Esophagus mucosa (tissue), 1 donor: ENCODE results near the gene DIS3L2. TPM values are rescaled to one million over a fixed set of nuclear protein-coding genes. Genes with fewer than 3 reads are reported as not detected.
A peak's percentile ranks its signal among the peaks of the same experiment; 100 is the strongest.
"Not testable (repeated sequence)": the region's sequence is repeated elsewhere in the genome, so short reads cannot be mapped to it uniquely, and the experiment has no call there.

Source experiments
- ATAC-seq: fragments of 200-7000 bp; cut with Tn5 transposase; one replicate; pipeline ENCODE4 v1.9.1; 2020
- total RNA-seq: library from RNA; stranded (reverse); gene quantifications from one replicate; pipeline ENCODE4 v1.2.4, GENCODE V29; 2023
- donor health status: DM: yes; HTN: yes; CAD: no.

Gene DIS3L2
- total RNA-seq, 1 donor from 2014 or later = 25.0 TPM

- ATAC-seq = no peak
Measured at GRCh38 chr2:232117413-232117812, 155.9 kb downstream of the DIS3L2 start.

GRCh38 chr2:232120911-232121310, 159.4 kb downstream of the DIS3L2 start:
- ATAC-seq = no peak

DNA sequence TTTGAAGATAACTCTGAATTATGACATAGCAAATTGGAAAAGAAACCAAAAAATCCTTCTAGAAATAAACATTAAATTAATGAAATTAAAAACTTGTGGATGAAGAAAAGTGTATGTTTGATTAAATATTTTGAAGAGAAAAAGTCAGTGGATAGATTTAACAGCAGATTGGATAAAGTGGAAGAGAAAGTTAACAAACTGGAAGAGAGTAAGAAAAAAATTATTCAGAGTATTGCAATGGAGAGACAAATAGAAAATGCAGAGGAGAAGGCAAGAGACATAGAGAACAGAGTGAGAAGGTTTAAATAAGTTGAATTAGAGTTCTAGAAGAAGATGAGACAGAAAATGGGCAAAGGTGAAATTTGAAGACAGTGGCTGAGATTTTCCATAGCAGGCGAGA, 162.8 kb downstream of the DIS3L2 start:
- no peak for ATAC-seq

GRCh38 chr2:232126301-232127099, 165.0 kb downstream of the DIS3L2 start:
- no peak for ATAC-seq

GRCh38 chr2:232129483-232129882, 168.0 kb downstream of the DIS3L2 start:
- ATAC-seq = no peak

DNA sequence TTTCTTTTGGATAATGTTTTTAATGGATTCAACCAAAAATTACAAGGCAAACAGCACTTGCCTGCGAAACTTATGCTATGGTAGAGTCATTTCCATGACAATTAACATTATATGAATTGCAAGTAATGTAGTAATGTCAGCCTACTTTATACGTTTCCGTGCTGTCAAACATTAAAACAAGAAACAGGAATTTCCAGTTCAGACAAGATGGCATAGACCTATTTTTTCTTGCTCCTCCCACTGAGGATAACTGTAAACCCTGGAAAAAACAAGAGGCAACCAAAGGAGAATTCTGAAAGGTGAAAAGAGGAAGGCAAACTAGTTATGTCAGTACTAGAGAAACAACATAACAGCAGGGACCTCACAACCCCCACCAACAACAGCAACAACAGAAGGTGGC, 170.7 kb downstream of the DIS3L2 start:
- peak; percentile 78 for ATAC-seq

- no peak for ATAC-seq
Measured at GRCh38 chr2:232133078-232133477, 171.6 kb downstream of the DIS3L2 start.

GRCh38 chr2:232134939-232135338, 173.4 kb downstream of the DIS3L2 start:
- no peak for ATAC-seq

DNA sequence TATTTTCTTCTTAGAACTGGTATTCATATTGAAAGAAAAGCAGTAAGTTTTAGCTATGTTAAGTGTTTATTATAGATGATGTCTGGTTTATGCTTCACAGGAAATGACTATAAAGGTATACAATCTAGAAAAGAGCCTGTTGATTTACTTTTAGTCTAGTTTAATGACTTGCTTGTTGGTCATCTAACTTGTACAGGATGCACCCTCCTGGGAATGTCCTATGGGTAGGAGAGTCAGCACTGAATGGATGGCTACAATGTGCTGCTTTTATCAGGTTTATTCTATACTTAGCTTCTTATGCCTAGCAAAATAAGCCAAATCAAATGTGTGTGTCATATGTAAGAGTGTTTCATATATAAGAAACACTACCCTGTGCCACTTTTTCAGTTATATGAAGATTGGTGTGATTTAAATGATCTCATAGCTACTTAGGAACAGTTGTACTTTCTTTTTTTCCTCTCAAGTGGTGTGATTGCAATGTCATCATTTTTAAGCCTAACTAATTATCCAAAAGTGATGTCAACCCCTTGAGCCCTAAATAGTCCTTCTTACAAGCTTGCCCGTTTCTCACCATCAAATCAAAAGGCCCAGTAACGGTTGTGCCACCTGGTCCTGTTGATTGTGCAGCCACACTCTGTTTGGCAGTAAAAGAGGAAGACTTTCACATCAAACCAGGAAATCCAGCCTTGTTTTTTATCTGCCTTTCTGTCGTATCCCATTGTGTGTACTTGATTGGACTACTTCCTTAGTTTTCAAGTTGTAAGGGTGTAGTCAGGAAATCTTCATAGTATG, 176.0 kb downstream of the DIS3L2 start:
- ATAC-seq = no peak

- ATAC-seq = no peak
Measured at GRCh38 chr2:232138441-232138840, 176.9 kb downstream of the DIS3L2 start.

DNA sequence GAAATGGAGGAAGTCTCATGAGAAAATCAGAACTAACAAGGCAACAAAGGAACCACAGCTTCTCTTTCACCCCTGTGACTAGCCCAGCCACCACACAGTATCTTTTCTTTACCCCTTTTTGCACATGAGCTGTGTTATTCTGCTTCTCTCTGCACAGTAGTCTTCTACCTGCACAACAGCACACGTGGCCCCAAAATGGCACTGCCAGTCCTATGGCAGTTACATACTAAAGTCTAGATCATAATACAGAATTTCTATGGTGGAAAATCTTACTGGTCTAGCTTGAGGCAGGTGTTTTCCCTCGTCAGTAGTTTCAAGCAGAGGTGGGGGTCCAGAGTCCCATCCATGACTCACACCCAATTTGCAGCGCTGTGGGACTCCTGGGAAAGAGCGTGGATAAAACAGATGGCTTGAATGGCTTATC, 177.7 kb downstream of the DIS3L2 start:
- no peak for ATAC-seq

DNA sequence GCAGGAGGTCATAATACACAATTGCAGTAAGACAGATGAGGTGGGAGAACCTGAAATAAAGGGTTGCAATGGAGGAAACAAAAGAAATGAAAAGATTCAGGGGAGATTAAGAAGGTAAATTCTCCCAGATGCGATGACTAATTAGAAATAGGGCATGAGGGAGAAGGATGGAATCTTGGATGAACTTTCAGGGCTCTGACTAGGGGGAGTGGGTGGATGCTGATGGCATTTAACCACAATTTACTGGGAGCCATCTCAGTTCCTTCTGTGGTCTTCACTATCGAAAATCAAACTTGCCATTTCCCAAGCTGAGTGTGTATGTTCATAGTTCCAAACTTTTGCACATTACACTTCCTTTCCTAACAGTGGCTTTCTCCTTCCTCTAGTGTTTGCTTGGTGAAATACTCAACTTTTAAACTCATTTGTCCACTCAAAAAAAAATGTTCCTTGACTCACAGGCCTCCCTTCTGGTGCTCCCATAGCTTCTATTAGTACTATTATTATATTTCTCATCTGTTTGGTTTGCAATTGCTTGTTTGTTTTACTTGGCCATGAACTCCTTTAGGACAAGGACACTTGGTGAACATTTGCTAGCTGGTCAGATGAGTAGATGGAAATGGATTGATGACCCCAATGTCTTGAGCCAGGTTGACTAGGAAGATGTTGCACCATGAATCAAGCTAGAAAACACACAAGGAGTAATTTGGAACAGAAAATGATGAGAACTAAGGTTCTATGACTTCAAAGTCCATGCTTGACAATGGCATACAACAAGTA, 178.5 kb downstream of the DIS3L2 start:
- no peak for ATAC-seq

GRCh38 chr2:232141591-232141990, 180.1 kb downstream of the DIS3L2 start:
- ATAC-seq = no peak

GRCh38 chr2:232142049-232142448, 180.5 kb downstream of the DIS3L2 start:
- peak; percentile 50 for ATAC-seq

DNA sequence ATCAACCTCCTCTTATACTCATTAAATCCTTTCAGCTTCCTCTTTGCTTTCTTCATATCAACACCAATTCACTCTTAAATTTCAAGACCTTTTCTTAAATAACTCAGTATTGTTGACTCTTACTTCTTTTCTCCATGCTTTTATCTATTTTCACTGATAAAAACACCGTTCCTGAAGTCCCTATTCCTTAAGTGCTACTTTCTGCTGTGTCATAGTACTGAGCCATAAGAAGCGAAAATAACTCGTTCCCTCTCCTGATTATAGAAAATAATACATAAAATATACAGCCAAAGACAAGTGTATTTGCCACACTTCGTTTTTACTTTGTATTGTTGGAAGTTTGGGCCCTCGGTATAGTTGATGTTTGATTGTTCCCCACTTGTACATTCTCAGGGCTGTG, 181.0 kb downstream of the DIS3L2 start:
- no peak for ATAC-seq

- ATAC-seq = no peak
Measured at GRCh38 chr2:232146294-232146693, 184.8 kb downstream of the DIS3L2 start.

DNA sequence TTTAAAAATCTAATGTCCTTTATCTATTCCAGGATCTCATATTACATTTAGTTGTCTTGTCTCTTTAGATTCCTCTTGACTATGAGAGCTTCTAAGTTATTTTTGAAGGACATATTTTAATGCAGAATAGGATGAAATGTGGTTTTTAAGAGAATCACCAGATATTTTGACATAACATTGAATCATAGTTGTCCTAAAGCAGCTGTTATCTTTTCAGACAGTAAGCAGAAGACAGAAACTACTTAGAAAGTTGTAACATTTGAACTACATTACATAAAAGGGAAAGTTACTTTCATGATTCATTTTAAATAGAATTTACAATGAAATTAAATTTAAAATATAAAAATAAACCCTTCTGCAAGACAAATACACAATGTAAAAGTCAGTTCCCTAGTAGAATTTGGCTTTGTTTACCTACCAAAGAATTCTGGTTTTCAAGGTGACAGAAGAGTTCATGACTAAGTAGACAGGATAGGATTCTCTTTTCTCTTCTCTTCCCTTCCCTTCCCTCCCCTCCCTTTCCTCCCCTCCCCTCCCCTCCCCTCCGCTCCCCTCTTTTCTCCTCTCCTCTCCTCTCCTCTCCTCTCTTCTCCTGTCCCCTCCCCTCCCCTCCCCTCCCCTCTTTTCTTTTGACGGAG, 186.0 kb downstream of the DIS3L2 start:
- ATAC-seq = no peak

GRCh38 chr2:232162187-232162586, 200.7 kb downstream of the DIS3L2 start:
- no peak for ATAC-seq

- ATAC-seq = no peak
Measured at GRCh38 chr2:232170396-232170795, 208.9 kb downstream of the DIS3L2 start.

DNA sequence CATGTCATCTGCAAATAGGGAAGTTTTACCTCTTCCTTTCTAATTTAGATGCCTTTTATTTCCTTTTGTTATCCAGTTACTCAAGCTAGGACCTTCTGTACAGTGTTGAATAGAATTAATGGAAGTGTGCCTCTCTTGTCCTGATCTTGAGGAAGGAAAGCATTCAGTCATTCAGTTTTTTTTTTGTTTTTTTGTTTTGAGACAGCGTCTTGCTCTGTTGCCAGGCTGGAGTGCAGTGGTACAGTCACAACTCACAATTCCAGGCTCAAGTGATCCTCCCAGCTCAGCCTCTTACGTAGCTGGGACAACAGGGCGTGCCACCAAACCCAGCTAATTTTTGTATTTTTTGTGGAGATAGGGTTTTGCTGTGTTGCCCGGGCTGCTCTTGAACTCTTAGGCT, 213.1 kb downstream of the DIS3L2 start:
- no peak for ATAC-seq

- ATAC-seq = not testable (repeated sequence)
Measured at GRCh38 chr2:232176587-232176986, 215.1 kb downstream of the DIS3L2 start.

GRCh38 chr2:232183279-232183678, 221.8 kb downstream of the DIS3L2 start:
- ATAC-seq = no peak

GRCh38 chr2:232184346-232184745, 222.8 kb downstream of the DIS3L2 start:
- no peak for ATAC-seq
